HS-5 (cell line): Measurements from ENCODE around the gene C1S.
A peak's percentile ranks its signal among the peaks of the same experiment; 100 is the strongest.
"Not testable (repeated sequence)": the region's sequence is repeated elsewhere in the genome, so short reads cannot be mapped to it uniquely, and the experiment has no call there.

Experiments used
- DNase-seq: peaks from one replicate; pipeline ENCODE4 v3.0.0-alpha.2; 2012; ENCODE audit warnings: low read depth

The C1S gene

GRCh38 chr12:7060353-7060954 is at the start of gene C1S:
C1S (plus strand) TSS chr12:7060718; CDS start chr12:7061913, 1,195 bp downstream.
- DNase-seq: peak; percentile 93

GRCh38 chr12:7011398-7011797 is 49.1 kb upstream of the C1S start:
- DNase-seq: not testable (repeated sequence)

- DNase-seq: no peak
These were observed 48.4 kb upstream of the C1S start for GRCh38 chr12:7012024-7012607.

GRCh38 chr12:7013101-7013500 is 47.4 kb upstream of the C1S start:
- no peak for DNase-seq

- DNase-seq: no peak
These were observed 44.8 kb upstream of the C1S start for GRCh38 chr12:7015555-7016370.

GRCh38 chr12:7016958-7017571 is 43.5 kb upstream of the C1S start:
- no peak for DNase-seq

GRCh38 chr12:7017870-7018349 is 42.6 kb upstream of the C1S start:
- no peak for DNase-seq

- DNase-seq: peak; percentile 82
These were observed 42.0 kb upstream of the C1S start, which contains the start of gene LPCAT3 for GRCh38 chr12:7018350-7019042. LPCAT3 (minus strand) TSS chr12:7018476; CDS start chr12:7018424, 52 bp downstream.

GRCh38 chr12:7019043-7019569 is 41.4 kb upstream of the C1S start:
- no peak for DNase-seq

- DNase-seq: no peak
These were observed 38.6 kb upstream of the C1S start for GRCh38 chr12:7021956-7022355.

- DNase-seq: no peak
These were observed 37.4 kb upstream of the C1S start for GRCh38 chr12:7023114-7023513.

- DNase-seq: no peak
These were observed 33.7 kb upstream of the C1S start for GRCh38 chr12:7026854-7027253.

- no peak for DNase-seq
These were observed 29.2 kb upstream of the C1S start for GRCh38 chr12:7031306-7031705.

- no peak for DNase-seq
These were observed 27.5 kb upstream of the C1S start for GRCh38 chr12:7032990-7033389.

GRCh38 chr12:7034464-7034863 is 26.1 kb upstream of the C1S start:
- no peak for DNase-seq

- DNase-seq: no peak
These were observed 25.1 kb upstream of the C1S start for GRCh38 chr12:7035463-7035862.

- DNase-seq: not testable (repeated sequence)
These were observed 23.1 kb upstream of the C1S start for GRCh38 chr12:7037411-7037810.

- DNase-seq: no peak
These were observed 21.9 kb upstream of the C1S start for GRCh38 chr12:7038591-7038990.

GRCh38 chr12:7039403-7039802 is 21.1 kb upstream of the C1S start:
- DNase-seq: no peak

- no peak for DNase-seq
These were observed 17.7 kb upstream of the C1S start for GRCh38 chr12:7042842-7043241.

GRCh38 chr12:7045913-7046312 is 14.6 kb upstream of the C1S start:
- DNase-seq: no peak
